Heart left ventricle (tissue), 13 donors: ENCODE data around the gene UGT1A10.

ENCODE experiments used
- CTCF ChIP-seq, 12 donors: fragments of 200-600 bp; sonication (generic) in 4 of 12; IDR thresholded peaks; one replicate each; pipeline versions ENCODE4 v1.5.0 to v1.8.0; 2018 to 2022; ENCODE audit warnings: antibody characterized with exemption in 12 of 12, mild to moderate bottlenecking in 5 of 12
- POLR2A ChIP-seq, 2 donors: fragments of 450-650 bp; IDR thresholded peaks; one replicate each; pipeline ENCODE4 v1.6.1; 2017; ENCODE audit warnings: antibody characterized with exemption in 2 of 2, mild to moderate bottlenecking in 2 of 2, moderate library complexity in 2 of 2
- donor health status: ischemic (EF 13 %, LVEDD 7.1; RV severe dilation, severe dysfunction).
- donor health status: DM: no; HTN: yes; CAD: no.
- donor health status: DM: no; HTN: no; CAD: no.
- donor health status: ischemic (EF 25% LVEDD 6.9; RV normal size, moderate dysfunction).
- donor health status: ischemic (EF 25% LVEDD 5.7; RV mildly dilated, moderate dysfunction).
- donor health status: ischemic (EF 35%, LVEDD 5.7; RV mildly dilated, moderate dysfunction).
- donor health status: nonischemic (EF 11% LVEDD 7.7; RV severe dilation, severe dysfunction).
- donor health status: DM: yes; HTN: yes; CAD: no.
- donor health status: PGD.
- donor health status: ischemic (EF 29% LVEDD 5.4; RV normal size, mild dysfunction).
- donor health status: nonischemic (EF 23%, LVEDD 6.1; RV moderate dilation, normal function).

GRCh38 chr2:233772583-233772982 lies 136.3 kb downstream of the UGT1A10 start:
- TF ChIP-seq POLR2A (IDR thresholded peaks at IDR 0.05) (no peak), CTCF (IDR thresholded peaks at IDR 0.05) (no peak)
